Hippocampal formation (tissue), 2 donors: Measurements from ENCODE around the gene CADM2.
A peak's percentile ranks its signal among the peaks of the same experiment; 100 is the strongest.
"Not testable (repeated sequence)": the region's sequence is repeated elsewhere in the genome, so short reads cannot be mapped to it uniquely, and the experiment has no call there.

Source experiments
- DNase-seq, 2 donors: peaks; one replicate each; lab custom pipeline; 2025; lab: John Stamatoyannopoulos, UW

The CADM2 gene

DNA sequence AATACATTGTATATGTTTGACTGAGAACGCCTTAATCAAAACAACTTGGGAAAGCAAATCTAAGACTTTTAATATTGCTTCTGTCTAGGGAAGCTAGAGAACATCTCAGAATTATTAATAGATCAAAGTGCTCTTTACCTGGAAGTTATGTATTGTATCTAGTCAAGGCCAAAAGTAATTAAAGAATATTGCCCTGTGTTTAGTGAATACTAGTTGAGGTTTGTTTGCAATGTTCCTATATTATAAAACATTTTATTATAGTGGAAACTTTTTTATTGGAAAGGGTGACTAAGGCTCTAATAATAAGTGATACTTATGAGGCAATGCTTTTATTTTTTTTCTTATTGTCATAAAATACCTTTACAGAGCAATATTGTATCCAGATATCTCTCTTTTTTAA is 118.2 kb downstream of the CADM2 start:
- no peak for DNase-seq

DNA sequence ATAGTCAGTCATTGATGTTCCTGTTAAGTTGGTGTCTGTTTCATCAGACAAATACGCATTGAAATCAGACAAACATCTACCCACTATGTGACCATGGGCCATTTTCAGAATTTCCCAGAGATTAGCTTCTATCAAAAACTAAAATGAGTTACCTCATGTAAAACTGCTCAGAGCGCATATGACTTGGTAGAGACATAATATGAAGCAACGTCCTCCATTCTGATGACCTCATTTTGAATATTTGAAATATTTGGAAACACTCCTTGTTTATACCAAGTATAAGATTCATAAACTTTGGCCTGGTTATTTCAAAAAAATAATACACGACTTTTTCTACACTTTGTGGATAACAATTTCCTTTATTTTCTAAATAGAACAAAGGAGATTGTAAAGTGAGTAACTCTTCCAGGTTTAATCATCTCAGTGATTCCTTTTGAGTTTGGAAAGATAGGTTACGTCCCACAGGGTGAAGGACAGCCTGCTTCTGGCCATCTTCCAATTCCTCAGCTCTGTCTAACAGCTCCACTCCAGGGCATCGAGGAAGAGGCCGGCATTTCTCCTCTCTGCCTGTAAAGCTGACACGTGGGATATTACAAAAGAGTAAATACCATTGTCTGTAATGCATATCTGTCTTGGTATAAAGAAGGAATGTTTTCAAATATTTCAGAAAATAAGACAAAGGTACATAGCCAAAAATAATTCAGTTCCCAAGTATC is 122.6 kb downstream of the CADM2 start:
- peak; percentile 17 to 39 for DNase-seq

- DNase-seq, result no peak
Measured at GRCh38 chr3:85090495-85090894, 131.7 kb downstream of the CADM2 start.

DNA sequence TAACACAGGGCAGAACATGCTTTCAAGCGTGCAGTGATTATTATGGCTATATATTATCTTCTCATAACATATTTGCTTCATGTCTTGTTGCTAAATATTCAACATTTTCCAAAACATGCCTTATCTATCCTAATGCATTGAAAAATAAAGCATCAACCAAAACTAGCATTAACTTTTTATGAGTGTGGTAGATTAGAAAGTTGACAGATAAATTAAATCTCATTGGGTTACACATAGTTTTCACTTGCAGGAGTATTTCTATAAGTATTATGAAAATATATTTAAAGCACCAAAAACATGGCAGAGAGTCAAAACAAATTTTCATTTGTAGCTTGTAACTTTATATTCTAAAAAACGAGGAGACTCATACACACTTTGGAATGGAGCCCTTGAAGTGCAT is 141.5 kb downstream of the CADM2 start:
- no peak for DNase-seq

GRCh38 chr3:85102781-85103180 is 144.0 kb downstream of the CADM2 start:
- no peak for DNase-seq

- no peak for DNase-seq
Measured at GRCh38 chr3:85110393-85110792, 151.6 kb downstream of the CADM2 start.

DNA sequence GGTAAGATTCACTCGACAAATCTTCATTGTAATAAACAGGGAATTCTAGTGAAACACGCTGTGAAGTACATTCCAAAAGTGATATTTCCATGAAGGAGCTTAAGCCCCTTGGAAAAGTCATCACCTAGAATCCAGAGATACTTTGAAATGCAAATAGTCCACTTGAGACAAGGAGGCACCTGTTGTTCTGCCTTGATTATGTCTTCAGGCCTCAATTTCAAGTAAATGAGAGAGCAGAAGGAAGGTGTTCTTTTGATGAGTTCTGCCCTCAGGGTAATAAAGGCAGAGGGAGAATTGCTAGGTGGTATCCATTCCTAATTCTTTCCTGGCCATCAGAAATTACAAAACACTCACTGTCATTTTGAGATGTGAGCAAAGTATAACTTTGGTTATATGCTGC is 162.1 kb downstream of the CADM2 start:
- no peak for DNase-seq

DNA sequence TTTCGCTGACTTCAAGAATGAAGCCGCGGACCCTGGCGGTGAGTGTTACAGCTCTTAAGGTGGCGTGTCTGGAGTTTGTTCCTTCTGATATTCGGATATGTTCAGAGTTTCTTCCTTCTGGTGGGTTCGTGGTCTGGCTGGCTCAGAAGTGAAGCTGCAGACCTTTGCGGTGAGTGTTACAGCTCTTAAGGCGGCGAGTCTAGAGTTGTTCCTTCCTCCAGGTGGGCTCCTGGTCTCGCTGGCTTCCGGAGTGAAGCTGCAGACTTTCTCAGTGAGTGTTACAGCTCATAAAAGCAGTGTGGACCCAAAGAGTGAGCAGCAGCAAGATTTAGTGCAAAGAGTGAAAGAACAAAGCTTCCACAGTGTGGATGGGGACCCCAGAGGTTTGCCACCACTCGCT is 174.1 kb downstream of the CADM2 start:
- DNase-seq, result not testable (repeated sequence)

DNA sequence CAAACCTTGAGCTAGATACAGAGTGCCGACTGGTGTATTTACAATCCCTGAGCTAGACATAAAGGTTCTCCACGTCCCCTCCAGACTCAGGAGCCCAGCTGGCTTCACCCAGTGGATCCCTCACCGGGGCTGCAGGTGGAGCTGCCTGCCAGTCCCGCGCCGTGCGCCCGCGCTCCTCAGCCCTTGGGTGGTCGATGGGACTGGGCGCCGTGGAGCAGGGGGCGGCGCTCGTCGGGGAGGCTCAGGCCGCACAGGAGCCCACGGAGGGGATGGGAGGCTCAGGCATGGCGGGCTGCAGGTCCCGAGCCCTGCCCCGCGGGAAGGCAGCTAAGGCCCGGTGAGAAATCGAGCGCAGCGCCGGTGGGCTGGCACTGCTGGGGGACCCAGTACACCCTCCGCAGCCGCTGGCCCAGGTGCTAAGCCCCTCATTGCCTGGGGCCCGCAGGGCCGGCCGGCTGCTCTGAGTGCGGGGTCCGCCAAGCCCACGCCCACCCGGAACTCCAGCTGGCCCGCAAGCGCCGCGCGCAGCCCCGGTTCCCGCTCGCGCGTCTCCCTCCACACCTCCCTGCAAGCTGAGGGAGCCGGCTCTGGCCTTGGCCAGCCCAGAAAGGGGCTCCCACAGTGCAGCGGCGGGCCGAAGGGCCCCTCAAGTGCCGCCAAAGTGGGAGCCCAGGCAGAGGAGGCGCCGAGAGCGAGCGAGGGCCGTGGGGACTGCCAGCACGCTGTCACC is 175.1 kb downstream of the CADM2 start:
- not testable (repeated sequence) for DNase-seq

GRCh38 chr3:85142626-85143025 is 183.8 kb downstream of the CADM2 start:
- DNase-seq, result no peak

DNA sequence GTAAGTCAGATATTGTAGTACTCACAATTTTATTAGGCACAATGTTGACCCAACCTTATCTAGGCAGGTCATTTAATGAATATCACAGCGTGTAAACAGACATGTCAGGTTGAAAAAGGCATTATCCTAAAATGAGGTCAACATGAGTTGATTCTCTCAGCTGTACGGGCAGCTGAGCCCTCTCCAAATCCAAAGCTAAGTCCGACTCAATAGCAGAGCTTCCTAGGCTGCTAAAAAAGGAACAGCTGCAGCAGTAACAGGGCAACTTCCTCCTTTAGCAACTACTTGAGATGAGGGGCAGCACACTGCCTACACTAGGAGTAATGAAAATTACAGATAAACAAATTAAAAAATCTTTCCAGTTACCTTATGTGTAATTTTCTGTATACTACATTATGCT is 189.2 kb downstream of the CADM2 start:
- no peak for DNase-seq

GRCh38 chr3:85151555-85151954 is 192.8 kb downstream of the CADM2 start:
- DNase-seq, result no peak

DNA sequence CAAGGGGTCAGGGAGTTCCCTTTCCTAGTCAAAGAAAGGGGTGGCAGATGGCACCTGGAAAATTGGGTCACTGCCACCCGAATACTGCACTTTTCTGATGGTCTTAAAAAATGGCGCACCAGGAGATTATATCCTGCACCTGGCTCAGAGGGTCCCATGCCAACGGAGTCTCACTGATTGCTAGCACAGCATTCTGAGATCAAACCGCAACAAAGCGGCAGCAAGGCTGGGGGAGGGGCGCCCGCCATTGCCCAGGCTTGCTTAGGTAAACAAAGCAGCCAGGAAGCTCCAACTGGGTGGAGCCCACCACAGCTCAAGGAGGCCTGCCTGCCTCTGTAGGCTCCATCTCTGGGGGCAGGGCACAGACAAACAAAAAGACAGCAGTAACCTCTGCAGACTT is 194.5 kb downstream of the CADM2 start:
- DNase-seq, result not testable (repeated sequence)

DNA sequence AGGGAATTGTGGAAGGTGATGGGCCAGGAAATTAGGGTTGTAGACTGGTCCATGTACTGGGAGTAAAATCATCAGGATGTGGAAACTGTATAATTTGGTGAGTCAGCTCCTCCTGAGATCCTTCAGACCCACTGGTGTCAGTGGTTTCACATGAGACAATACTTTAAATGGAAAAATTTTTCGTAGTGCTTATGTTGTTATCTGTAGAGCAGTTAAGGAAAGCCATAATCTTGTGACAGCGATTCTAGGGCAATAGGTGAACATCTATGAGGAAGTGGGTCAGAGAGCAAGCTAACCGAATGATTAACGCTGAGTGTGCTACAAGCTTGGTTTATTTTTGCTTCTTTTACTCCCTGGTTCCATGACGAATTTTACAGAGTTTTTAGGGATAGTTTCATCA is 200.6 kb downstream of the CADM2 start:
- no peak for DNase-seq

DNA sequence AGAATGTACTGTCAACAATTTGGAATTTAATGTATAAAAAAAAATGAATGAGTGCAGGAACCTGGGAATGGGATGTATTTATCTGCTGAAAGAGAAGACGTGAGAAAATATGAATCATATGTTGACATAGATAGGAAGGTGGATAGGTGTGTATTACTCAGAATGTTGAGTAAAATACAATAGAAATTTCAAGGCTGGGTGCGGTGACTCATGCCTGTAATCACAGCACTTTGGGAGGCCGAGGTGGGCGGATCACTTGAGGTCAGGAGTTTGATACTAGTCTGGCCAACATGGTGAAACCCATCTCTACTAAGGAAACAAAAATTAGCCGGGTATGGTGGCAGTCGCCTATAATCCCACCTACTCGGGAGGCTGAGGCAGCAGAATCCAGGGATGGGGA is 202.8 kb downstream of the CADM2 start:
- DNase-seq, result no peak

DNA sequence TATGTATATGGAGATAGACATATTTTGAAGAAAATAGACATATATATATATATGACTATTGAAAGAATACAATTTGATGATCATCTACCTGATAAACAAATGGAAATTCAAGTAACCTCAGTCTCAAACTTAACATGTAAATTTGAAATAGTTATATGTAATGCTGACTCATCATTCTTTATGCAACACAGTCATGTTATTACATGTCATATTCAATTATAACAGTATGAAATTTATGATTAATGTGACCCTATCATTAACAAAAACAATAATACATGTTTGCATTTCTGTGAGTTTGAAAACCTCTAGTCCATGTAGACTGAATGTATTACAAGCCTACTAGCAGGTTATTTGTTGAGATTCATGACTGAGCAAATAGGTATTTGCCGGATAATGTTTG is 204.1 kb downstream of the CADM2 start:
- DNase-seq, result no peak

DNA sequence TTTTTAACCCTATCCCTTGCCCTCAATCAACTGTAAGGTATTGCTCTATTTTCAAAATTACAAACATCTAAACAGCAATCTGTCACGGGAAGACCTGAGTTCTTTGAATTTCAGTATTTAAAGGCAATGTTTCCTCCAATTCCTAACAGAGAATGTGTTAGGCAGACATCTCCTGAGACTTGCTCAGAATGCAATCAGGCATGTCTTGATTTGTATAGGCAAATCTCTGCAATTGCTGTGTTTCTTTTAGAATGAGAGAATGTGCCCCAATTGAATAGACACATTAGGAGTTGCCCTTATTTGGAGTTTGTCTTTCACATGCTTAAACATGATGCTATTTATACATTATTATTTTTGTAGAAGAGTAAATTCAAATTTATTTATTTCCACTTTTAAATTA is 205.6 kb downstream of the CADM2 start:
- no peak for DNase-seq

DNA sequence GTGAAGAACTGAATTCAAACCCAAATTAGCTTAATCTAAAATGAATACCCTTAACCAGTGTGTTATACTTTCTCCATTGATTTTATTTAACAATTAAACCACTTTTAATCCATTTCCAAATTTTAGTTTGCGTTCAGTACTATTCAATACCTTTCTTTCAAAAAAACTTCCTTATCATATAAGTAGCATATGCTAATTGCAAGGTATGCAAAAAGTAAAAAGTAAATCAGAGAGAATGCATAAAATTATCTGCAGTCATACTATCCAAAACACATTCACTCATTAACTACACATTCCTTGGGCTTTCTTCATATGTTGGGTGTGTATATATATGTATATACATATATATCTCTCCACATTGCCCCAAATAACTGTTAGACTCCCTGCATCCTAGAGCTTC is 208.8 kb downstream of the CADM2 start:
- no peak for DNase-seq

DNA sequence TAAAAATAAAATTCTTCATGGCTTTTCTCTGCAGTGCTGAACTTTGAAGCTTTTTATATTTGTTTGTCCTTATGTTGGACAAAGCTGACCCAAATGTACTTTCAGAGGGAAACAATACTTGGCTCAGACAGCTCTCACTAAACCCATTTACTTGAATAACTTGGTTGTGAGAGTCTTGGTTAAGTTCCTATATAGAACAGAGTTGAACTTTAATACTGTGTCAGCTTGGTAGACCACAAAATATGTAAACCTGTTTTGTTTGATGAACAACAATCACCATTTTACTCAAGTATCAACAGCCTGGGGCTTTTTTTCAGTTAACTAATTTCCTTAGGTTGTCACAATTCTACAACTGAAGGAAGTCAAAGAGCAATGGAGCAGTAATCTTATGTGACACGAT is 211.9 kb downstream of the CADM2 start:
- DNase-seq, result no peak

- no peak for DNase-seq
Measured at GRCh38 chr3:85171976-85172375, 213.2 kb downstream of the CADM2 start.

GRCh38 chr3:85176799-85177198 is 218.0 kb downstream of the CADM2 start:
- DNase-seq, result no peak

DNA sequence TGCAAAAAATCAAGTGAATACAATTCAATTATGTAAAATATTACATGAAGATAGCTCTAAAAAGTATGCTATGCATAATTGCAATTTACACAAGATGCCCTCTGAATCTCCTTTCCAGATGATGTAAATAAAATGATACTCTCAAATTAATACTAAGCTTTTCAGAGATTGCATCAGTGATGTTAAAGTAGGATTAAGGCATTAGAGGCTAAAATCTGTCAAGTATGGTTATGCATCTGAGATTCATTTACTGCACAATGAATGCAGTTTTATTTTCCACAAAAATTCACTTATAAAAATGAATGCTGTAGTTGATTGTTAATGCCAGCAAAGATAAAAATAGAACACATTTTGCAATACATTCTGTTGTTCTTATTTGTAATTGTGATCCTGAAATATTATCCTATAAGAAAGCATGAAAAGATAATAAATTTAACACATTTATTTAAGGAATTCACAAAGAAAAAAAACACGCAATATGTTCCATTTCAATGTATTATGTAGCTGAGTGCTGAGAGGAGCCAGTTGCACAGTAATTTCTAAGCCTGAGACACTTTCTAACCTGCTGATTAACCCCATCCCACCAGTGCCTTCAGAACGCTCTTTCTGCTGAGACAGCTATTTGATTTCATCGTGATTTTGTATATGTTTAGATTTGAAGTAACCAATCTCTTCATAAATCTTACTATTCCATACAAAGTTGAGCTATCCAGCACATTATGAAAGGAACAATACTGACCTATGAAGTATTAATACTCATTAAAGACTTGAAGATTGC is 224.4 kb downstream of the CADM2 start:
- DNase-seq, result no peak

DNA sequence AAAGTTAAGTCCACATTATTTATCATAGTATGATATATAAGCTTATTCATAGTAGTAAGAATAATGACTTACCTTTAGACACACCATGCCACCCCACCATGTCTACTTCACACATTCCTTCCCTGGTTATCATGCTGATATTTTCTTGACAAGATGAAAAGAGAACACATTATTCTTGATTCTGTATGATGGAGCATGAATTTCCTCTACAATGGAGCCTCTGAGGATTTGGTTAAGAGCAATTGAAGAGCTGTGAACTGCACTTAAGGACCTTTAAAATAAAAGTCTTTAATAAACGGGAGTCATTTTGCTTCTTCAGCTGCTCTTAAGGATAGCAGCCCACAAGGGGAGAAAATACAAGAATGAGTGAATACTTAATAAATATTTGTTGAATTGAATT is 226.7 kb downstream of the CADM2 start:
- no peak for DNase-seq
